CD4-positive, CD25-positive, alpha-beta regulatory T cell (primary cell): Measurements from ENCODE around the gene HRNR. TPM values are rescaled to one million over a fixed set of nuclear protein-coding genes. Genes with fewer than 3 reads are reported as not detected.

Experiments used
- polyA plus RNA-seq, 4 donors: library from polyadenylated mRNA; unstranded; fragments of 300-500 nt; fragmentation: Illumina TruSeq; gene quantifications; one replicate each; pipeline ENCODE4 v1.2.3, GENCODE V29; 2021
- total RNA-seq: library from RNA; stranded (reverse); gene quantifications from one replicate; pipeline ENCODE4 v1.2.3, GENCODE V29; 2022

HRNR gene
- total and polyA plus RNA-seq, 5 donors from 2014 or later, result not detected

Other genes starting within 250 kb of the HRNR start
- 405 TPM for gene S100A10, start 230.3 kb downstream of the HRNR start, total RNA-seq
- 1,000 to 10,000 TPM; 1,242 to 1,844 (median 1,500) TPM for gene S100A10, start 230.3 kb downstream of the HRNR start, polyA plus RNA-seq
- 80.2 TPM for gene S100A11, start 187.2 kb downstream of the HRNR start, total RNA-seq
- gene S100A11, start 187.2 kb downstream of the HRNR start, polyA plus RNA-seq, result 100 to 1,000 TPM; 397 to 676 (median 547) TPM
- gene TCHHL1, start 135.1 kb downstream of the HRNR start, total RNA-seq, result not detected
- gene TCHHL1, start 135.1 kb downstream of the HRNR start, polyA plus RNA-seq, result not detected
- not detected for gene TCHH, start 108.7 kb downstream of the HRNR start, total RNA-seq
- not detected for gene TCHH, start 108.7 kb downstream of the HRNR start, polyA plus RNA-seq
- gene RPTN, start 65.0 kb downstream of the HRNR start, total RNA-seq, result not detected
- not detected for gene RPTN, start 65.0 kb downstream of the HRNR start, polyA plus RNA-seq
- not detected for gene FLG, start 101.0 kb upstream of the HRNR start, total RNA-seq
- not detected for gene FLG, start 101.0 kb upstream of the HRNR start, polyA plus RNA-seq
- not detected for gene FLG2, start 135.8 kb upstream of the HRNR start, total RNA-seq
- gene FLG2, start 135.8 kb upstream of the HRNR start, polyA plus RNA-seq, result not detected
- gene CRNN, start 190.1 kb upstream of the HRNR start, total RNA-seq, result not detected
- gene CRNN, start 190.1 kb upstream of the HRNR start, polyA plus RNA-seq, result not detected